Activated T-cell treated with anti-CD3 and anti-CD28 coated beads, Interleukin-2, amount 50 U/mL, for 24 hours (primary cell): ENCODE measurements around the gene GSK3A.

Experiments
- DNase-seq: peaks from one replicate; pipeline ENCODE4 v3.0.0-alpha.2; 2020
- H3K27ac Mint-ChIP-seq: 2 replicates; pipeline ENCODE4 v1.8.0; 2020; ENCODE audit warnings: mild to moderate bottlenecking, mixed read lengths
- H3K27me3 Mint-ChIP-seq: 2 replicates; pipeline ENCODE4 v1.8.0; 2020; ENCODE audit warnings: mixed read lengths
- H3K36me3 Mint-ChIP-seq: 2 replicates; pipeline ENCODE4 v1.8.0; 2020; ENCODE audit warnings: low read depth, mixed read lengths
- H3K4me1 Mint-ChIP-seq: 2 replicates; pipeline ENCODE4 v1.8.0; 2020; ENCODE audit warnings: low read depth, mixed read lengths
- H3K4me3 Mint-ChIP-seq: 2 replicates; pipeline ENCODE4 v1.8.0; 2020; ENCODE audit warnings: mild to moderate bottlenecking, moderate library complexity, mixed read lengths
- H3K9me3 Mint-ChIP-seq: 2 replicates; pipeline ENCODE4 v1.8.0; 2020; ENCODE audit warnings: mixed read lengths

Gene GSK3A

GRCh38 chr19:42217520-42218437 lies 24.6 kb downstream of the GSK3A start, which contains the start of gene DEDD2:
Gene DEDD2 (minus strand): TSS chr19:42217677. CDS start chr19:42217007, 670 bp downstream.
- Mint-ChIP-seq H3K9me3 (no peaks in the 10 kb centered on the region), H3K27me3 (no peaks in the 10 kb centered on the region), H3K36me3 (peaks cover 58% of the 10 kb centered on the region), H3K27ac (peak within 1 kb of the TSS; percentile 96), H3K4me1 (peaks cover 75% of the 10 kb centered on the region), H3K4me3 (peak within 1 kb of the TSS; percentile 92)
- peak; percentile 100 for DNase-seq

GRCh38 chr19:42216653-42217519 lies 25.5 kb downstream of the GSK3A start:
- peaks cover 71% of the 10 kb centered on the region for H3K4me1 Mint-ChIP-seq
- no peaks in the 10 kb centered on the region for H3K27me3 Mint-ChIP-seq
- DNase-seq = peak; percentile 59
- H3K4me3 Mint-ChIP-seq = peak overlapping the region; percentile 92
- peak overlapping the region; percentile 96 for H3K27ac Mint-ChIP-seq
- H3K36me3 Mint-ChIP-seq = peaks cover 59% of the 10 kb centered on the region
- H3K9me3 Mint-ChIP-seq = no peaks in the 10 kb centered on the region

- no peaks in the 10 kb centered on the region for H3K9me3 Mint-ChIP-seq
- no peaks in the 10 kb centered on the region for H3K27me3 Mint-ChIP-seq
- DNase-seq = no peak
- peaks cover 62% of the 10 kb centered on the region for H3K36me3 Mint-ChIP-seq
- peak overlapping the region; percentile 96 for H3K27ac Mint-ChIP-seq
- H3K4me1 Mint-ChIP-seq = peaks cover 64% of the 10 kb centered on the region
- H3K4me3 Mint-ChIP-seq = peak overlapping the region; percentile 92
These were observed 27.5 kb downstream of the GSK3A start for GRCh38 chr19:42214810-42215485.

GRCh38 chr19:42212886-42213285 lies 29.5 kb downstream of the GSK3A start:
- Mint-ChIP-seq H3K27ac (peak overlapping the region; percentile 96), H3K27me3 (no peaks in the 10 kb centered on the region), H3K36me3 (peaks cover 82% of the 10 kb centered on the region), H3K4me3 (no peak overlapping the region), H3K4me1 (peaks cover 60% of the 10 kb centered on the region), H3K9me3 (no peaks in the 10 kb centered on the region)
- no peak for DNase-seq

- no peak overlapping the region for H3K4me3 Mint-ChIP-seq
- peak overlapping the region; percentile 89 for H3K27ac Mint-ChIP-seq
- peaks cover 63% of the 10 kb centered on the region for H3K4me1 Mint-ChIP-seq
- H3K9me3 Mint-ChIP-seq = no peaks in the 10 kb centered on the region
- H3K27me3 Mint-ChIP-seq = no peaks in the 10 kb centered on the region
- H3K36me3 Mint-ChIP-seq = peaks cover 87% of the 10 kb centered on the region
- no peak for DNase-seq
These were observed 33.8 kb downstream of the GSK3A start for GRCh38 chr19:42208612-42209011.

- Mint-ChIP-seq H3K36me3 (peaks cover 87% of the 10 kb centered on the region), H3K4me1 (peaks cover 63% of the 10 kb centered on the region), H3K4me3 (no peak overlapping the region), H3K27ac (peak overlapping the region; percentile 89), H3K27me3 (no peaks in the 10 kb centered on the region), H3K9me3 (no peaks in the 10 kb centered on the region)
- no peak for DNase-seq
These were observed 34.6 kb downstream of the GSK3A start for GRCh38 chr19:42207767-42208271.

GRCh38 chr19:42206871-42207755 lies 35.3 kb downstream of the GSK3A start:
- Mint-ChIP-seq H3K9me3 (no peaks in the 10 kb centered on the region), H3K27me3 (no peaks in the 10 kb centered on the region), H3K4me3 (no peak overlapping the region), H3K27ac (peak overlapping the region; percentile 89), H3K4me1 (peaks cover 66% of the 10 kb centered on the region), H3K36me3 (peaks cover 87% of the 10 kb centered on the region)
- DNase-seq = no peak

- H3K36me3 Mint-ChIP-seq = peaks cover 94% of the 10 kb centered on the region
- peaks cover 86% of the 10 kb centered on the region for H3K4me1 Mint-ChIP-seq
- no peaks in the 10 kb centered on the region for H3K9me3 Mint-ChIP-seq
- H3K27ac Mint-ChIP-seq = peak overlapping the region; percentile 96
- no peaks in the 10 kb centered on the region for H3K27me3 Mint-ChIP-seq
- no peak overlapping the region for H3K4me3 Mint-ChIP-seq
- DNase-seq = no peak
These were observed 37.7 kb downstream of the GSK3A start for GRCh38 chr19:42204664-42205063.

GRCh38 chr19:42203700-42204099 lies 38.7 kb downstream of the GSK3A start:
- DNase-seq = no peak
- Mint-ChIP-seq H3K27ac (peak overlapping the region; percentile 96), H3K36me3 (peaks cover 95% of the 10 kb centered on the region), H3K4me1 (peaks cover 90% of the 10 kb centered on the region), H3K9me3 (no peaks in the 10 kb centered on the region), H3K27me3 (no peaks in the 10 kb centered on the region), H3K4me3 (no peak overlapping the region)

- DNase-seq = no peak
- Mint-ChIP-seq H3K27ac (peak overlapping the region; percentile 96), H3K4me3 (peak overlapping the region; percentile 24), H3K27me3 (no peaks in the 10 kb centered on the region), H3K9me3 (no peaks in the 10 kb centered on the region), H3K4me1 (peaks cover 85% of the 10 kb centered on the region), H3K36me3 (peaks cover 94% of the 10 kb centered on the region)
These were observed 40.0 kb downstream of the GSK3A start for GRCh38 chr19:42202290-42202880.

- Mint-ChIP-seq H3K9me3 (no peaks in the 10 kb centered on the region), H3K27me3 (no peaks in the 10 kb centered on the region), H3K36me3 (peaks cover 94% of the 10 kb centered on the region), H3K27ac (peak overlapping the region; percentile 96), H3K4me3 (peak overlapping the region; percentile 62), H3K4me1 (peaks cover 86% of the 10 kb centered on the region)
- DNase-seq = peak; percentile 51
These were observed 40.7 kb downstream of the GSK3A start for GRCh38 chr19:42201489-42202289.

- no peak for DNase-seq
- peaks cover 88% of the 10 kb centered on the region for H3K4me1 Mint-ChIP-seq
- H3K27ac Mint-ChIP-seq = peak overlapping the region; percentile 96
- H3K27me3 Mint-ChIP-seq = no peaks in the 10 kb centered on the region
- H3K36me3 Mint-ChIP-seq = peaks cover 91% of the 10 kb centered on the region
- H3K9me3 Mint-ChIP-seq = no peaks in the 10 kb centered on the region
- H3K4me3 Mint-ChIP-seq = peak overlapping the region; percentile 74
These were observed 42.2 kb downstream of the GSK3A start for GRCh38 chr19:42200116-42200715.
